HepG2 (cell line): ENCODE measurements around the gene FNBP1L.

ENCODE experiments used
- CTCF ChIP-seq: sonication (generic); formaldehyde crosslinking; IDR thresholded peaks from 2 replicates; pipeline ENCODE4 v1.5.0; 2020; ENCODE audit warnings: mild to moderate bottlenecking, missing genetic modification reagents, moderate library complexity
- HBP1 ChIP-seq: IDR thresholded peaks from 2 replicates; pipeline ENCODE4 v1.6.1; 2016; ENCODE audit warnings: low read depth, control low read depth
- HOMEZ ChIP-seq: IDR thresholded peaks from 2 replicates; pipeline ENCODE4 v1.6.1; 2016; ENCODE audit warnings: low read depth
- KDM5A ChIP-seq: fragments of 200-600 bp; sonication (generic); IDR thresholded peaks from 2 replicates; pipeline ENCODE4 v1.7.0; 2018; ENCODE audit warnings: antibody characterized with exemption, mild to moderate bottlenecking, low read length, borderline replicate concordance
- MAX ChIP-seq: IDR thresholded peaks from 2 replicates; pipeline ENCODE4 v1.6.1; 2012; ENCODE audit warnings: inconsistent platforms
- NFE2L1 ChIP-seq: sonication (generic); formaldehyde crosslinking; IDR thresholded peaks from 2 replicates; pipeline ENCODE4 v1.4.0; 2020; ENCODE audit warnings: missing genetic modification reagents, mild to moderate bottlenecking, borderline replicate concordance
- POLR2A ChIP-seq, 2 experiments: IDR thresholded peaks; 2 replicates each; pipeline ENCODE4 v1.6.1; 2011; ENCODE audit warnings: low read depth in 2 of 2, low read length in 2 of 2, mild to moderate bottlenecking in 1 of 2, moderate library complexity in 1 of 2; ENCODE audit not compliant: insufficient read depth in 1 of 2
- RARA ChIP-seq: IDR thresholded peaks from 2 replicates; pipeline ENCODE4 v1.6.1; 2016; ENCODE audit warnings: missing genetic modification reagents, missing compliant biosample characterization
- ZBTB4 ChIP-seq: sonication (generic); formaldehyde crosslinking; IDR thresholded peaks from 2 replicates; pipeline ENCODE4 v1.4.0; 2020; ENCODE audit warnings: missing genetic modification reagents, mild to moderate bottlenecking, borderline replicate concordance
- ZNF460 ChIP-seq: sonication (generic); formaldehyde crosslinking; IDR thresholded peaks from 2 replicates; pipeline ENCODE4 v1.5.1; 2020; ENCODE audit warnings: missing genetic modification reagents, mild to moderate bottlenecking, borderline replicate concordance
- ZSCAN30 ChIP-seq: sonication (generic); formaldehyde crosslinking; IDR thresholded peaks from 2 replicates; pipeline ENCODE4 v1.5.0; 2020; ENCODE audit warnings: mild to moderate bottlenecking, missing genetic modification reagents

- TF ChIP-seq ZSCAN30 (CRISPR knock-in tag) (no peak), MAX (no peak), CTCF (CRISPR knock-in tag) (no peak), POLR2A (IDR thresholded peaks at IDR 0.05; ENCODE audit: insufficient read depth in 1 of 2, low read depth in 2 of 2, low read length in 2 of 2) (no peak), HBP1 (no peak), ZBTB4 (CRISPR knock-in tag) (no peak), HOMEZ (CRISPR knock-in tag) (no peak), RARA (no peak), ZNF460 (no peak), NFE2L1 (no peak), KDM5A (no peak)
Measured at GRCh38 chr1:93531193-93531592, 83.3 kb downstream of the FNBP1L start.
